OCI-LY3 (cell line): ENCODE results near the gene KCNF1.

Experiments
- H2AFZ ChIP-seq: fragments of 200-600, 300-600 bp; shearing (Covaris generic); 2 replicates; pipeline ENCODE4 v1.6.0; 2014; ENCODE audit warnings: antibody characterized with exemption, low read depth, low read length
- H3K27ac ChIP-seq: fragments of 200-600, 300-600 bp; sonication (generic); 2 replicates; pipeline ENCODE4 v1.5.1; 2014; ENCODE audit warnings: mild to moderate bottlenecking, low read length, moderate library complexity, mixed read lengths
- H3K27me3 ChIP-seq: fragments of 200-600, 300-600 bp; sonication (generic); 2 replicates; pipeline ENCODE4 v1.6.1; 2014; ENCODE audit warnings: low read depth, low read length, mixed read lengths
- H3K36me3 ChIP-seq: fragments of 200-600, 300-600 bp; sonication (generic); replicated peaks from 2 replicates; pipeline ENCODE3; 2014; ENCODE audit warnings: low read depth, low read length, mixed read lengths
- H3K4me1 ChIP-seq: fragments of 300-600, 200-600 bp; sonication (generic); 2 replicates; pipeline ENCODE4 v1.6.1; 2014; ENCODE audit warnings: low read length, mixed read lengths
- H3K4me2 ChIP-seq: fragments of 200-600, 300-600 bp; sonication (generic); 2 replicates; pipeline ENCODE4 v1.6.1; 2014; ENCODE audit warnings: low read length, mixed read lengths
- H3K4me3 ChIP-seq: fragments of 300-600, 200-600 bp; sonication (generic); 2 replicates; pipeline ENCODE4 v1.5.1; 2014; ENCODE audit warnings: antibody characterized with exemption, mild to moderate bottlenecking, low read length, moderate library complexity
- H3K79me2 ChIP-seq: fragments of 300-600, 200-600 bp; shearing (Covaris generic); 2 replicates; pipeline ENCODE4 v1.6.1; 2014; ENCODE audit warnings: mild to moderate bottlenecking, low read length, mixed read lengths
- H3K9ac ChIP-seq: fragments of 300-600, 200-600 bp; shearing (Covaris generic); 2 replicates; pipeline ENCODE4 v1.6.0; 2014; ENCODE audit warnings: mild to moderate bottlenecking, low read length, moderate library complexity
- H3K9me3 ChIP-seq: fragments of 200-600, 300-600 bp; shearing (Covaris generic); 2 replicates; pipeline ENCODE4 v1.6.1; 2014; ENCODE audit warnings: low read length, mixed read lengths; ENCODE audit not compliant: insufficient read depth
- H4K20me1 ChIP-seq: fragments of 200-600, 300-600 bp; sonication (generic); 2 replicates; pipeline ENCODE4 v1.6.1; 2016; ENCODE audit warnings: low read length, mixed read lengths; ENCODE audit not compliant: insufficient read depth
- EZH2phosphoT487 ChIP-seq: fragments of 200-600 bp; shearing (Covaris generic); IDR thresholded peaks from 2 replicates; pipeline ENCODE4 v1.6.1; 2018; ENCODE audit warnings: antibody characterized with exemption, mixed run types, low read depth
- TF ChIP-seq, protein P1 (sequence below): fragments of 200-600, 300-600 bp; sonication (generic); IDR thresholded peaks from 2 replicates; pipeline ENCODE4 v1.5.1; 2014; ENCODE audit warnings: antibody characterized with exemption, low read length, low read depth

The KCNF1 gene

GRCh38 chr2:10884574-10884975 is 27.2 kb upstream of the KCNF1 start:
- H3K27ac ChIP-seq, result no peak overlapping the region
- no peaks in the 10 kb centered on the region for H3K36me3 ChIP-seq
- peaks cover 13% of the 10 kb centered on the region; the same call in 1 of the 2 replicates for H3K27me3 ChIP-seq
- H4K20me1 ChIP-seq, result no peaks in the 10 kb centered on the region
- H3K79me2 ChIP-seq, result no peaks in the 10 kb centered on the region
- TF ChIP-seq, protein P1, sequence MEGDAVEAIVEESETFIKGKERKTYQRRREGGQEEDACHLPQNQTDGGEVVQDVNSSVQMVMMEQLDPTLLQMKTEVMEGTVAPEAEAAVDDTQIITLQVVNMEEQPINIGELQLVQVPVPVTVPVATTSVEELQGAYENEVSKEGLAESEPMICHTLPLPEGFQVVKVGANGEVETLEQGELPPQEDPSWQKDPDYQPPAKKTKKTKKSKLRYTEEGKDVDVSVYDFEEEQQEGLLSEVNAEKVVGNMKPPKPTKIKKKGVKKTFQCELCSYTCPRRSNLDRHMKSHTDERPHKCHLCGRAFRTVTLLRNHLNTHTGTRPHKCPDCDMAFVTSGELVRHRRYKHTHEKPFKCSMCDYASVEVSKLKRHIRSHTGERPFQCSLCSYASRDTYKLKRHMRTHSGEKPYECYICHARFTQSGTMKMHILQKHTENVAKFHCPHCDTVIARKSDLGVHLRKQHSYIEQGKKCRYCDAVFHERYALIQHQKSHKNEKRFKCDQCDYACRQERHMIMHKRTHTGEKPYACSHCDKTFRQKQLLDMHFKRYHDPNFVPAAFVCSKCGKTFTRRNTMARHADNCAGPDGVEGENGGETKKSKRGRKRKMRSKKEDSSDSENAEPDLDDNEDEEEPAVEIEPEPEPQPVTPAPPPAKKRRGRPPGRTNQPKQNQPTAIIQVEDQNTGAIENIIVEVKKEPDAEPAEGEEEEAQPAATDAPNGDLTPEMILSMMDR, result no peak
- no peak for TF ChIP-seq EZH2phosphoT487
- no peak overlapping the region for H3K4me2 ChIP-seq
- no peaks in the 10 kb centered on the region for H3K4me1 ChIP-seq
- no peak overlapping the region for H2AFZ ChIP-seq
- H3K9ac ChIP-seq, result no peak overlapping the region
- H3K4me3 ChIP-seq, result no peak overlapping the region
- H3K9me3 ChIP-seq, result no peaks in the 10 kb centered on the region

- no peaks in the 10 kb centered on the region for H4K20me1 ChIP-seq
- no peaks in the 10 kb centered on the region for H3K79me2 ChIP-seq
- H3K4me1 ChIP-seq, result no peaks in the 10 kb centered on the region
- H3K27me3 ChIP-seq, result peaks cover 13% of the 10 kb centered on the region; the same call in 1 of the 2 replicates
- no peak overlapping the region for H2AFZ ChIP-seq
- no peak overlapping the region for H3K4me3 ChIP-seq
- TF ChIP-seq, protein P1, result no peak
- no peak for TF ChIP-seq EZH2phosphoT487
- no peak overlapping the region for H3K9ac ChIP-seq
- no peak overlapping the region for H3K27ac ChIP-seq
- H3K4me2 ChIP-seq, result no peak overlapping the region
- no peaks in the 10 kb centered on the region for H3K36me3 ChIP-seq
- no peaks in the 10 kb centered on the region for H3K9me3 ChIP-seq
Measured at GRCh38 chr2:10885094-10885860, 26.5 kb upstream of the KCNF1 start.

GRCh38 chr2:10887476-10887875 is 24.3 kb upstream of the KCNF1 start:
- Histone ChIP-seq H3K36me3 (no peaks in the 10 kb centered on the region), H3K27me3 (peaks cover 25% of the 10 kb centered on the region; the same call in 1 of the 2 replicates), H3K4me3 (no peak overlapping the region), H3K79me2 (no peaks in the 10 kb centered on the region), H4K20me1 (no peaks in the 10 kb centered on the region), H3K9ac (no peak overlapping the region), H3K9me3 (no peaks in the 10 kb centered on the region), H2AFZ (no peak overlapping the region), H3K4me2 (no peak overlapping the region), H3K27ac (no peak overlapping the region), H3K4me1 (no peaks in the 10 kb centered on the region)
- TF ChIP-seq, protein P1, result no peak
- no peak for TF ChIP-seq EZH2phosphoT487

DNA sequence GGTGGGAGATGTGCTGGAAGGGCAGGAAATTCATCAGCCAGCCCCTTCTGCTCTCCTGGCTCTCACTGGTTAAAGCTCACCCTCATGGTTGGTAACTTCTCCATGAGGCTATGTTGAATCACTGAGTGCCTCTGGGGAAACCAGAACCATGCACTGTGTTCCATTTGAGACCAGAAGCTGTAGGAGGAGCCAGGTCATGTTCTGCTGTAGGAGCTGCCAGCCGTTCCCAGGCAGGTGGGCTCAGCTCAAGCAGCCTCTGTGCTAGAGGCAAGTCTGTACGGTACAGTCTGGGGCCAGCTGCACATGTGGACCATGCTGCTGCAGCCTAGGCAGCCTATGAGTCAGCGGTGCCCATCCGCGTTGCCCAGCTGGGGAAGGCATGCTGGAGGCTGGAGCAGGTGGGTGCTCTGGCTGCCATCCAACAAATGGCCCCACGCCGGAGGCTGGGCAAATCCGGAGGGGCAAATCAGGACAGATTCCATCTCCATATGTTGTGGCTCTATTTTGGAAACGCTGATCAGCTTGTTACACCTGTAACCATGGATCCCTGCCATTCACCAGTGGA is 22.0 kb upstream of the KCNF1 start:
- no peak overlapping the region for H3K4me3 ChIP-seq
- no peaks in the 10 kb centered on the region for H3K9me3 ChIP-seq
- H3K36me3 ChIP-seq, result no peaks in the 10 kb centered on the region
- H3K27me3 ChIP-seq, result peaks cover 37% of the 10 kb centered on the region
- H3K4me1 ChIP-seq, result no peaks in the 10 kb centered on the region
- no peak overlapping the region for H3K4me2 ChIP-seq
- no peak overlapping the region for H3K9ac ChIP-seq
- TF ChIP-seq, protein P1, result no peak
- no peak for TF ChIP-seq EZH2phosphoT487
- H4K20me1 ChIP-seq, result no peaks in the 10 kb centered on the region
- H3K27ac ChIP-seq, result no peak overlapping the region
- H2AFZ ChIP-seq, result no peak overlapping the region
- no peaks in the 10 kb centered on the region for H3K79me2 ChIP-seq
